PC-9 (cell line): ENCODE data around the gene UBE2V1. TPM values are rescaled to one million over a fixed set of nuclear protein-coding genes. Genes with fewer than 3 reads are reported as not detected.
A peak's percentile ranks its signal among the peaks of the same experiment; 100 is the strongest.

ENCODE experiments used
- BruUV-seq: library from RNA; stranded (reverse); fragments of 400-500 nt; replicated peaks from 2 replicates; lab custom pipeline; 2021; lab: Mats Ljungman, UMichigan
- CTCF ChIA-PET: fragments of 300-600 bp; sonication (Branson Sonifier 250); formaldehyde crosslinking; loops from one replicate; lab custom pipeline; 2022; ENCODE audit warnings: antibody characterized with exemption; lab: Charles Lee
- POLR2A ChIA-PET: fragments of 300-600 bp; sonication (Branson Sonifier 250); formaldehyde crosslinking; loops from one replicate; lab custom pipeline; 2022; ENCODE audit warnings: antibody characterized with exemption; ENCODE audit not compliant: unreplicated experiment; lab: Charles Lee
- DNase-seq, 2 experiments: peaks; one replicate each; pipeline versions ENCODE4 v3.0.0 to v3.0.0-alpha.2; 2015 to 2022; ENCODE audit warnings: mixed read lengths in 1 of 2
- H2AFZ ChIP-seq: fragments of 200-600 bp; sonication (generic); 2 replicates; pipeline ENCODE4 v1.8.1; 2017; ENCODE audit warnings: antibody characterized with exemption
- H3F3A ChIP-seq: fragments of 200-600 bp; sonication (generic); 2 replicates; pipeline ENCODE4 v1.8.1; 2017; ENCODE audit warnings: antibody characterized with exemption, mild to moderate bottlenecking, low read depth; ENCODE audit not compliant: insufficient read depth
- H3K27ac ChIP-seq: fragments of 200-600 bp; sonication (generic); 2 replicates; pipeline ENCODE4 v1.6.1; 2016; ENCODE audit warnings: mixed run types
- H3K27me3 ChIP-seq: fragments of 200-600 bp; sonication (generic); 2 replicates; pipeline ENCODE4 v1.6.1; 2016; ENCODE audit warnings: low read depth, mixed run types; ENCODE audit not compliant: insufficient read depth
- H3K36me3 ChIP-seq: fragments of 200-600 bp; sonication (generic); 2 replicates; pipeline ENCODE4 v1.6.1; 2016; ENCODE audit warnings: low read depth, mixed run types
- H3K4me1 ChIP-seq: fragments of 200-600 bp; sonication (generic); replicated peaks from 2 replicates; pipeline ENCODE4 v1.6.1; 2016; ENCODE audit warnings: mixed run types; ENCODE audit not compliant: insufficient read depth
- H3K4me2 ChIP-seq: fragments of 200-600 bp; sonication (generic); 2 replicates; pipeline ENCODE4 v1.6.1; 2017; ENCODE audit warnings: mixed run types
- H3K4me3 ChIP-seq: fragments of 200-600 bp; sonication (generic); 2 replicates; pipeline ENCODE4 v1.6.1; 2016; ENCODE audit warnings: mixed run types
- H3K79me2 ChIP-seq: fragments of 200-600 bp; sonication (generic); 2 replicates; pipeline ENCODE4 v1.6.1; 2017; ENCODE audit warnings: low read depth, mixed run types
- H3K9me2 ChIP-seq: fragments of 200-600 bp; sonication (generic); 2 replicates; pipeline ENCODE4 v1.8.1; 2017; ENCODE audit warnings: mild to moderate bottlenecking; ENCODE audit not compliant: insufficient read depth
- H3K9me3 ChIP-seq: fragments of 200-600 bp; sonication (generic); 2 replicates; pipeline ENCODE4 v1.8.1; 2016; ENCODE audit warnings: low read depth; ENCODE audit not compliant: insufficient read depth
- H4K20me1 ChIP-seq: fragments of 200-600 bp; sonication (generic); 2 replicates; pipeline ENCODE4 v1.8.1; 2017; ENCODE audit not compliant: insufficient read depth
- EZH2 ChIP-seq: fragments of 200-600 bp; sonication (generic); IDR thresholded peaks from 2 replicates; pipeline ENCODE4 v1.8.0; 2017; ENCODE audit warnings: antibody characterized with exemption, low read depth
- intact Hi-C: fragments of 100-400 bp; cut with micrococcal nuclease; formaldehyde crosslinking; loops from one replicate; pipeline ENCODE4 v1.10.0; 2022; ENCODE audit not compliant: unreplicated experiment
- total RNA-seq: library from RNA; stranded (reverse); gene quantifications from 2 replicates; pipeline ENCODE4 v1.2.3, GENCODE V29; 2021
- TF ChIP-seq, protein P1 (sequence below): fragments of 200-600 bp; sonication (generic); conservative IDR thresholded peaks from 2 replicates; pipeline ENCODE4 v1.6.1; 2017; ENCODE audit warnings: mixed run types, antibody characterized with exemption, mild to moderate bottlenecking, moderate library complexity

The UBE2V1 gene
- total RNA-seq, 1 experiment from 2014 or later: 174 TPM

DNA sequence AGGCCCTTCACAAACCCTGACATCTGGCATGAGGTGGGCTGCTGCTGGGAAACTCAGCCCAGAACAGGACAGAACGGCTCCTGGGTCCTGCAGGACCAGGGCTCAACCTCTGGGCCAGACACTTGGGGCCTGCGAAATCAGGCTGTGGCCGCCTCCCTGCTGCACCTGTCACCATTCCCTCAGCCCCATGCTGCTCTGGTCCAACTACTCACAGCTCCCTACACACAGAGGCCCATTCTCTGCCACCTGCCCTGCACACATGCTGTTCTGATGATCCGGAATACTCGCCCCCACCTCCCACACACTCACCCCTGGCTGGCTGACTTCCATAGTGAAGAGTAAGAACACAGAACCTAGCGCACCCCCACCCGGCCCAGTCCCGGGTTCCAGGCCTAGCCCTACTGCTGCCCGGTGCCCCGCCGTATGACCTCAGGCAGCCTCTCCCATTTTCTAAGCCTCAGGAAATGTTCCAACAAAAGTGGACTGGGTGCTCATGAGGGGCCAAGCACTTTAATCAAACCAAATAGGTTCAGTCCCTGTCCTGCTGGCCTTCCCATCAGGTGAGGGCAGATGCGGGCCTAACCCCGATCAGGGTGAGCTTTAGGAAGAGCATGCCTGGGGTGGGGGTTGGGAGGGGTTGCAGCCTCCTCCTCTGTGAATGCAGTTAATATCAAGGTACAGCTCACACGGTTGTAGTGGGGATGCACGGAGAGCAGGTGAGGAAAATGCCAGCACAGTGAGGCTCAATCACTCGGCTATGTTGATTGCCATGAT is 36.7 kb upstream of the UBE2V1 start:
- H3K27me3 ChIP-seq: no peaks in the 10 kb centered on the region
- H3K4me3 ChIP-seq: no peak overlapping the region
- no peak overlapping the region for H2AFZ ChIP-seq
- intact Hi-C loops: loop anchor here (5.0 kb wide), 1 partner anchor 37 kb away; the partner anchor contains the start of gene UBE2V1
- H3K4me1 ChIP-seq: peaks cover 74% of the 10 kb centered on the region
- H3K79me2 ChIP-seq: peaks cover 79% of the 10 kb centered on the region
- POLR2A ChIA-PET: interaction anchor here (0.6 kb wide), 1 partner anchor 36 kb away, joined by 10 read pairs; no protein-coding TSS in a partner anchor
- CTCF ChIA-PET: interaction anchor here (0.6 kb wide), 2 partner anchors 14 to 233 kb away, joined by 3 to 8 read pairs; no protein-coding TSS in a partner anchor
- H3K9me3 ChIP-seq: no peaks in the 10 kb centered on the region
- H3K27ac ChIP-seq: no peak overlapping the region
- peaks cover 42% of the 10 kb centered on the region for H3F3A ChIP-seq
- no peak for TF ChIP-seq EZH2
- TF ChIP-seq, protein P1, sequence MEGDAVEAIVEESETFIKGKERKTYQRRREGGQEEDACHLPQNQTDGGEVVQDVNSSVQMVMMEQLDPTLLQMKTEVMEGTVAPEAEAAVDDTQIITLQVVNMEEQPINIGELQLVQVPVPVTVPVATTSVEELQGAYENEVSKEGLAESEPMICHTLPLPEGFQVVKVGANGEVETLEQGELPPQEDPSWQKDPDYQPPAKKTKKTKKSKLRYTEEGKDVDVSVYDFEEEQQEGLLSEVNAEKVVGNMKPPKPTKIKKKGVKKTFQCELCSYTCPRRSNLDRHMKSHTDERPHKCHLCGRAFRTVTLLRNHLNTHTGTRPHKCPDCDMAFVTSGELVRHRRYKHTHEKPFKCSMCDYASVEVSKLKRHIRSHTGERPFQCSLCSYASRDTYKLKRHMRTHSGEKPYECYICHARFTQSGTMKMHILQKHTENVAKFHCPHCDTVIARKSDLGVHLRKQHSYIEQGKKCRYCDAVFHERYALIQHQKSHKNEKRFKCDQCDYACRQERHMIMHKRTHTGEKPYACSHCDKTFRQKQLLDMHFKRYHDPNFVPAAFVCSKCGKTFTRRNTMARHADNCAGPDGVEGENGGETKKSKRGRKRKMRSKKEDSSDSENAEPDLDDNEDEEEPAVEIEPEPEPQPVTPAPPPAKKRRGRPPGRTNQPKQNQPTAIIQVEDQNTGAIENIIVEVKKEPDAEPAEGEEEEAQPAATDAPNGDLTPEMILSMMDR: no peak
- no peak overlapping the region for H3K4me2 ChIP-seq
- BruUV-seq: no TSS peak
- no peak for DNase-seq
- H3K36me3 ChIP-seq: no peaks in the 10 kb centered on the region
- no peaks in the 10 kb centered on the region for H3K9me2 ChIP-seq
- no peaks in the 10 kb centered on the region; the same call in 1 of the 2 replicates for H4K20me1 ChIP-seq

DNA sequence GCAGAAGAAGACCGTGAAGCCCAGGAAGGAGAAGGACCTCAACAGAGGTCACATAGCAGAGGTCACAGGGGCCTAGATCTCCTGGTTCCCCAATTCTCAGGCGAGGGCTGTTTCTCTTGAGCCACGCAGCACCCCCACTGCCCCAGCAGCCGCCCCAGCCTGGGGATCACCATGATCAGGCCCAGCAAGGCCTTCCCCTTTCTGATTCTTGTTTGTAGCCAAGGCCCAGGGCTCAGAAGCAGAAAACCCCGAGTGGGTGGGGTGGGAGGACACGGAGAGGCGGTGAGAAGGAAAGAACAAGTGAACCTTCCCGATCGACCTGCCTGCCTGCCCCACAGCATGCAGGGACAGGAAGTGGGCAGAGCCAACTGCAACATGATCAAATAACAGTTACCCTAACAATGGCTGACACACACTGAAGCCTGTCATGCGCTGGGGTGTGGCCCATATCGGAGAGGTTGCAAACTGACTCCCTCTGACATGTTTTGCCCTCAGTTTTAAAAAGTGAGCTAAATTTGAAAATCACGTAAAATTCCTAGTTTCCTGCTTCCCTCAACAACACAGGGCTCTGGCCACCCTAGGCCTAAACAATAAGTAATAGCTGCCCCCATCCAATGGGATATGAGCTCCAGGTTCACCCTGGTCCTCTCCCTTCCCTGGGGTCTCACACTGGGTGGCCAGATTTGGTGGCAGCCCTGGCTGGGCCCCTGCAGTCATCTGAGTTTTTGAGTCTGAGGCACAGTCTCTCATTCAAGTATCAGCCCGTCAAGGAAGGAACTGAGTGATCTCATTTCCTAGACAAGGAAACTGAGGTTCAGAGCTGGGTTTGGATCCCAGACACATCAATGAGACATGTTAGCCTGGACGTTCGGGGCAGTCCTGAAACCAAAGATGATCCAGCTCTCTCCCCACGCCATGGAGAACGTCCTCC is 34.0 kb upstream of the UBE2V1 start:
- H3K36me3 ChIP-seq: 0 out of 2 replicates have a peak, but pooled peaks cover 11% of the 10 kb centered on the region
- intact Hi-C loops: loop anchor here (1.0 kb wide), 1 partner anchor 19 kb away; no protein-coding TSS in a partner anchor
- BruUV-seq: no TSS peak
- peak overlapping the region; percentile 29; the same call in 1 of the 2 replicates for H2AFZ ChIP-seq
- peak; percentile 75 to 76 for DNase-seq
- no peaks in the 10 kb centered on the region for H3K9me2 ChIP-seq
- peaks cover 82% of the 10 kb centered on the region for H3K79me2 ChIP-seq
- H3K27ac ChIP-seq: peak overlapping the region; percentile 89
- peak overlapping the region; percentile 40; the same call in 1 of the 2 replicates for H3K4me3 ChIP-seq
- H3K4me1 ChIP-seq: peaks cover 81% of the 10 kb centered on the region
- no peaks in the 10 kb centered on the region for H3K27me3 ChIP-seq
- H4K20me1 ChIP-seq: no peaks in the 10 kb centered on the region; the same call in 1 of the 2 replicates
- H3K4me2 ChIP-seq: peak overlapping the region; percentile 76
- peaks cover 57% of the 10 kb centered on the region for H3F3A ChIP-seq
- H3K9me3 ChIP-seq: no peaks in the 10 kb centered on the region
- CTCF ChIA-PET: interaction anchor here (1.5 kb wide), 1 partner anchor 26 kb away, joined by 4 read pairs; no protein-coding TSS in a partner anchor
- POLR2A ChIA-PET: interaction anchor here (0.6 to 0.7 kb wide), 6 partner anchors 12 to 449 kb away, joined by 3 to 6 read pairs (median 3); no protein-coding TSS in a partner anchor
- TF ChIP-seq, protein P1: no peak
- TF ChIP-seq EZH2: no peak

DNA sequence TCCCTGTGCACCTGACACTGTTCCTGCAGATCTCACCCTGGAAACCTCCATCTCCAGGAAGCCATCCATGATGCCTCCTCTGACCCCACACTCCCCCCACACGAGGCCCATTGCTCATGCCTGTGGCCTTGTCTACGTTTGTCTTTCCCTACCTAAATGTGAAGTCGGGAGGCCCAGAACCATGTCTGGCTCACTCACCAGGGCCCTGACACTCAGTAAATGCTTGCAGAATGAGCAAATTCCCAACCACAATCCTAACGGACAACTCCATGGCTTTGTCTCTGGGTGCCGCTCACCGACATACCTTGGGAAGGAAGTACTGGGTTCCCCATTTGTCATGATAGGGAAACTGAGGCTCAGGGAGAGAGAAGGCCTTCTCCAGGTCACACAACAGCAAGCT is 33.3 kb upstream of the UBE2V1 start:
- H3K4me1 ChIP-seq: peaks cover 74% of the 10 kb centered on the region
- BruUV-seq: no TSS peak
- intact Hi-C loops: no loop called here
- peak overlapping the region; percentile 76 for H3K4me2 ChIP-seq
- H3K9me2 ChIP-seq: no peaks in the 10 kb centered on the region
- peaks cover 49% of the 10 kb centered on the region for H3F3A ChIP-seq
- no peaks in the 10 kb centered on the region for H3K9me3 ChIP-seq
- TF ChIP-seq EZH2: no peak
- TF ChIP-seq, protein P1: no peak
- no peak for DNase-seq
- peaks cover 82% of the 10 kb centered on the region for H3K79me2 ChIP-seq
- ChIA-PET CTCF (no interaction called here), POLR2A (no interaction called here)
- peak overlapping the region; percentile 40; the same call in 1 of the 2 replicates for H3K4me3 ChIP-seq
- no peak overlapping the region for H2AFZ ChIP-seq
- H4K20me1 ChIP-seq: no peaks in the 10 kb centered on the region
- H3K27me3 ChIP-seq: no peaks in the 10 kb centered on the region
- peak overlapping the region; percentile 89 for H3K27ac ChIP-seq
- 0 out of 2 replicates have a peak, but pooled peaks cover 17% of the 10 kb centered on the region for H3K36me3 ChIP-seq
